GM10248 (cell line): ENCODE results near the gene PCNX2.

ENCODE experiments used
- CTCF ChIA-PET: fragments of 300-600 bp; sonication (Branson Sonifier 250); formaldehyde crosslinking; extraction: SDS; loops from one replicate; lab custom pipeline; 2021; ENCODE audit warnings: antibody characterized with exemption; lab: Yijun Ruan, JAX
- POLR2A ChIA-PET: fragments of 350-650 bp; sonication (Branson Sonifier 250); formaldehyde crosslinking; extraction: SDS; loops from one replicate; lab custom pipeline; 2020; ENCODE audit warnings: antibody characterized with exemption; lab: Yijun Ruan, JAX
- DNase-seq: peaks from one replicate; pipeline ENCODE4 v3.0.0; 2012; ENCODE audit errors: extremely low spot score
- TF ChIP-seq, protein P1 (sequence below): IDR thresholded peaks from 2 replicates; pipeline ENCODE4 v1.5.1; 2012; ENCODE audit warnings: mild to moderate bottlenecking, low read depth; ENCODE audit errors: extremely low read depth, missing control alignments, control extremely low read depth

The PCNX2 gene

DNA sequence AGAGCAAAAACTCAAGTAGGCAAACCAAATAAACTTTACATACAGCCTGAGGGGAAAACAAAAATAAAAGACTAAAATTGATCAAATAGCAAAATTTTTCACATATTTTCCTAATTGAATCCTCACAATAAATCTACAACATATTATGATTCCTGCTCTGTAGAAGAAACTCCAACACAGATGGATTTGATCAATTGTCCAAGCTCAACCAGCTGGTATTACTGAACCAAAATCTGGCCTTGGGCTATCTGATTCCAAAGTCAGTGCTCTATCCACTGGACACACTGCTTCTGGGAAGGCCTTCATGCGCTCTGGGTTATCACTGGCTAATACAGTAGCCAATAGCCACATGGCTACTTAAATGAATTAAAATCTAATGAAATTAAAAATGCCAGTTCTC lies 39.3 kb downstream of the PCNX2 start:
- POLR2A ChIA-PET, result no interaction called here
- CTCF ChIA-PET, result interaction anchor here (1.6 kb wide), 1 partner anchor 11 kb away, joined by 5 read pairs; no protein-coding TSS in a partner anchor
- TF ChIP-seq, protein P1, sequence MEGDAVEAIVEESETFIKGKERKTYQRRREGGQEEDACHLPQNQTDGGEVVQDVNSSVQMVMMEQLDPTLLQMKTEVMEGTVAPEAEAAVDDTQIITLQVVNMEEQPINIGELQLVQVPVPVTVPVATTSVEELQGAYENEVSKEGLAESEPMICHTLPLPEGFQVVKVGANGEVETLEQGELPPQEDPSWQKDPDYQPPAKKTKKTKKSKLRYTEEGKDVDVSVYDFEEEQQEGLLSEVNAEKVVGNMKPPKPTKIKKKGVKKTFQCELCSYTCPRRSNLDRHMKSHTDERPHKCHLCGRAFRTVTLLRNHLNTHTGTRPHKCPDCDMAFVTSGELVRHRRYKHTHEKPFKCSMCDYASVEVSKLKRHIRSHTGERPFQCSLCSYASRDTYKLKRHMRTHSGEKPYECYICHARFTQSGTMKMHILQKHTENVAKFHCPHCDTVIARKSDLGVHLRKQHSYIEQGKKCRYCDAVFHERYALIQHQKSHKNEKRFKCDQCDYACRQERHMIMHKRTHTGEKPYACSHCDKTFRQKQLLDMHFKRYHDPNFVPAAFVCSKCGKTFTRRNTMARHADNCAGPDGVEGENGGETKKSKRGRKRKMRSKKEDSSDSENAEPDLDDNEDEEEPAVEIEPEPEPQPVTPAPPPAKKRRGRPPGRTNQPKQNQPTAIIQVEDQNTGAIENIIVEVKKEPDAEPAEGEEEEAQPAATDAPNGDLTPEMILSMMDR, result no peak
- no peak for DNase-seq

DNA sequence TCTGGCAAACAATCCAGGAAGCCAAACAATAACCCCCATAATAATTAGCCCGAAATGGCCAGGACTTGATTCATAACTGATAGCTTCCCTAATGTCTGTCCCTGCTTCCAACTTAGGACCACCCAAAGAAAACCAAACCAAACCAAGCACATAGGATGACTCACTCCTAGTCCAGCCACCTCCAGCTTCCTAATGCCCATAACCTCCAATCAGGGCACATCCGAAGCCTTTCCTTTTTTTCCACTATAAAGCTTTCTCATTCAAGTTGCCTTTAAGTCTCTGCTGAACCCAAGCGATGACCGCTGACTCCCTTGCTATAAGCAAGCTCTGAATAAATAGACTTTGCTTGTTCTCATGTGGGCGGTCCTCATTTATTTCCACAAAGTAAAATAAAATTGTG lies 40.4 kb downstream of the PCNX2 start:
- POLR2A ChIA-PET, result no interaction called here
- CTCF ChIA-PET, result no interaction called here
- DNase-seq, result no peak
- TF ChIP-seq, protein P1, result no peak

- ChIA-PET POLR2A (no interaction called here), CTCF (interaction anchor here (1.0 to 1.5 kb wide), 2 partner anchors 10 to 12 kb away, joined by 3 read pairs; no protein-coding TSS in a partner anchor)
- TF ChIP-seq, protein P1, result no peak
- DNase-seq, result no peak
Observed at GRCh38 chr1:233253832-233254331, 41.6 kb downstream of the PCNX2 start.

GRCh38 chr1:233253231-233253831 lies 42.2 kb downstream of the PCNX2 start:
- DNase-seq, result no peak
- CTCF ChIA-PET, result interaction anchor here (1.0 to 1.5 kb wide), 3 partner anchors 10 to 13 kb away, joined by 3 read pairs; no protein-coding TSS in a partner anchor
- POLR2A ChIA-PET, result no interaction called here
- TF ChIP-seq, protein P1, result no peak

GRCh38 chr1:233252441-233252840 lies 43.1 kb downstream of the PCNX2 start:
- POLR2A ChIA-PET, result no interaction called here

GRCh38 chr1:233251201-233251720 lies 44.3 kb downstream of the PCNX2 start:
- CTCF ChIA-PET, result no interaction called here

More at GRCh38 chr1:233252441-233252840, 43.1 kb downstream of the PCNX2 start:
- TF ChIP-seq, protein P1, result no peak
- CTCF ChIA-PET, result interaction anchor here (1.4 kb wide), 1 partner anchor 10 kb away, joined by 3 read pairs; no protein-coding TSS in a partner anchor
- no peak for DNase-seq

More at GRCh38 chr1:233251201-233251720, 44.3 kb downstream of the PCNX2 start:
- POLR2A ChIA-PET, result no interaction called here
- TF ChIP-seq, protein P1, result no peak
- no peak for DNase-seq
